A549 (cell line): ENCODE data around the gene TLR2. TPM values are rescaled to one million over a fixed set of nuclear protein-coding genes. Genes with fewer than 3 reads are reported as not detected.

Experiments used
- ATAC-seq, 2 experiments: fragments of 200-7000 bp in 1 of 2; fragments of >200 bp in 1 of 2; cut with Nextera tagmentation in 1 of 2; cut with Tn5 transposase in 1 of 2; 3 replicates each; pipeline versions ENCODE4 v1.8.0 to v1.9.1; 2018 to 2020; ENCODE audit warnings: mild to moderate bottlenecking in 1 of 2, moderate library complexity in 1 of 2
- CTCF ChIA-PET: fragments of 300-600 bp; sonication (Branson Sonifier 250); formaldehyde crosslinking; extraction: SDS; loops from one replicate; lab custom pipeline; 2021; ENCODE audit warnings: antibody characterized with exemption, inconsistent platforms; lab: Yijun Ruan, JAX
- POLR2A ChIA-PET: fragments of 350-600 bp; formaldehyde crosslinking; extraction: SDS; loops from one replicate; lab custom pipeline; 2021; ENCODE audit warnings: antibody characterized with exemption, inconsistent platforms; lab: Yijun Ruan, JAX
- DNase-seq, 2 experiments: peaks; one replicate each; pipeline versions ENCODE4 v3.0.0 to v3.0.0-alpha.2; 2011 to 2016; ENCODE audit warnings: low read depth in 1 of 2, low spot score in 1 of 2
- FAIRE-seq: peaks from 2 replicates; lab custom pipeline; 2011; peaks lifted over from hg19 to GRCh38; lab: Jason Lieb, UNC
- H3K27ac ChIP-seq, 2 experiments: fragments of >200 bp; sonication (Bioruptor Twin); formaldehyde crosslinking; 3 replicates each; pipeline ENCODE4 v1.5.1; 2016 to 2017
- H3K4me1 ChIP-seq: fragments of >200 bp; sonication (Bioruptor Twin); formaldehyde crosslinking; 3 replicates; pipeline ENCODE4 v1.6.1; 2016
- H3K4me2 ChIP-seq: fragments of >200 bp; sonication (Bioruptor Twin); formaldehyde crosslinking; 3 replicates; pipeline ENCODE4 v1.6.1; 2016
- H3K4me3 ChIP-seq: fragments of >200 bp; sonication (Bioruptor Twin); formaldehyde crosslinking; 3 replicates; pipeline ENCODE4 v1.5.1; 2016
- H3K9me3 ChIP-seq: fragments of >200 bp; sonication (Bioruptor Twin); formaldehyde crosslinking; 3 replicates; pipeline ENCODE4 v1.6.1; 2016
- BCL3 ChIP-seq: fragments of >200 bp; sonication (Bioruptor Twin); formaldehyde crosslinking; IDR thresholded peaks from 3 replicates; pipeline ENCODE4 v1.6.1; 2016
- CBX2 ChIP-seq: fragments of 200-600 bp; sonication (generic); IDR thresholded peaks from 2 replicates; pipeline ENCODE4 v1.6.1; 2016; ENCODE audit warnings: low read depth, mild to moderate bottlenecking, borderline replicate concordance
- CBX8 ChIP-seq: fragments of 200-600 bp; sonication (generic); IDR thresholded peaks from 2 replicates; pipeline ENCODE4 v1.6.1; 2016
- ELK1 ChIP-seq: fragments of 150-350 bp; IDR thresholded peaks from 2 replicates; pipeline ENCODE4 v1.6.1; 2014; ENCODE audit warnings: low read depth, mild to moderate bottlenecking, low read length
- ESRRA ChIP-seq: fragments of 150-350 bp; IDR thresholded peaks from 2 replicates; pipeline ENCODE4 v1.6.1; 2014; ENCODE audit warnings: mild to moderate bottlenecking, low read length, borderline replicate concordance
- HOXB13 ChIP-seq: fragments of 250-450 bp; sonication (Bioruptor Pico); IDR thresholded peaks from 2 replicates; pipeline ENCODE4 v1.5.0; 2020; ENCODE audit warnings: low read depth, mild to moderate bottlenecking, moderate library complexity
- MAFK ChIP-seq: fragments of 450-650 bp; IDR thresholded peaks from 2 replicates; pipeline ENCODE4 v1.6.1; 2014; ENCODE audit not compliant: partially characterized antibody
- PBX3 ChIP-seq: IDR thresholded peaks from 2 replicates; pipeline ENCODE4 v1.6.1; 2012
- PHF8 ChIP-seq: fragments of 200-600 bp; sonication (generic); IDR thresholded peaks from 2 replicates; pipeline ENCODE4 v1.6.1; 2016; ENCODE audit warnings: low read depth, mild to moderate bottlenecking, antibody characterized with exemption, moderate library complexity, borderline replicate concordance
- RNF2 ChIP-seq: fragments of 200-600 bp; sonication (generic); IDR thresholded peaks from 2 replicates; pipeline ENCODE4 v1.6.1; 2016; ENCODE audit warnings: low read depth, mild to moderate bottlenecking, antibody characterized with exemption, moderate library complexity, borderline replicate concordance
- SREBF2 ChIP-seq: fragments of 450-650 bp; IDR thresholded peaks from 2 replicates; pipeline ENCODE4 v1.6.1; 2014; ENCODE audit warnings: mild to moderate bottlenecking, moderate library complexity
- ZC3H11A ChIP-seq: fragments of 450-650 bp; IDR thresholded peaks from 2 replicates; pipeline ENCODE4 v1.6.1; 2014; ENCODE audit warnings: antibody characterized with exemption, mild to moderate bottlenecking
- WGBS: methylation state at CpG from one replicate; pipeline ENCODE4 v1.1.6; 2017; ENCODE audit errors: missing lambda C conversion rate; 5-methylcytosine and 5-hydroxymethylcytosine counted together
- polyA plus RNA-seq, 4 experiments: library from polyadenylated mRNA; depleted of rRNA in 3 of 4; stranded (reverse); fragments of >200 nt; fragmentation: RNase III in 1 of 4; extraction: RNeasy Plus Mini Kit Qiagen cat#74134 plus additional on column Dnase treatment in 1 of 4; gene quantifications; 2 replicates in 3 of 4; 3 replicates in 1 of 4; pipeline ENCODE4 v1.2.3, GENCODE V29; 2011 to 2017
- TF ChIP-seq, protein P1 (sequence below): fragments of 200-600 bp; sonication (generic); IDR thresholded peaks from 2 replicates; pipeline ENCODE4 v1.6.1; 2016; ENCODE audit warnings: antibody characterized with exemption, mild to moderate bottlenecking, moderate library complexity
- TF ChIP-seq, protein P2 (sequence below): fragments of 450-650 bp; IDR thresholded peaks from 2 replicates; pipeline ENCODE4 v1.6.1; 2014; ENCODE audit warnings: antibody characterized with exemption
- TF ChIP-seq, protein P3 (sequence below): IDR thresholded peaks from 2 replicates; pipeline ENCODE4 v1.6.1; 2012

TLR2 gene
- polyA plus RNA-seq, 2 of the 4 experiments (the other 2 are of a cell fraction): 0.14 TPM; not detected in 1

GRCh38 chr4:153747406-153747955, 63.4 kb downstream of the TLR2 start (continued):
- TF ChIP-seq, protein P1, sequence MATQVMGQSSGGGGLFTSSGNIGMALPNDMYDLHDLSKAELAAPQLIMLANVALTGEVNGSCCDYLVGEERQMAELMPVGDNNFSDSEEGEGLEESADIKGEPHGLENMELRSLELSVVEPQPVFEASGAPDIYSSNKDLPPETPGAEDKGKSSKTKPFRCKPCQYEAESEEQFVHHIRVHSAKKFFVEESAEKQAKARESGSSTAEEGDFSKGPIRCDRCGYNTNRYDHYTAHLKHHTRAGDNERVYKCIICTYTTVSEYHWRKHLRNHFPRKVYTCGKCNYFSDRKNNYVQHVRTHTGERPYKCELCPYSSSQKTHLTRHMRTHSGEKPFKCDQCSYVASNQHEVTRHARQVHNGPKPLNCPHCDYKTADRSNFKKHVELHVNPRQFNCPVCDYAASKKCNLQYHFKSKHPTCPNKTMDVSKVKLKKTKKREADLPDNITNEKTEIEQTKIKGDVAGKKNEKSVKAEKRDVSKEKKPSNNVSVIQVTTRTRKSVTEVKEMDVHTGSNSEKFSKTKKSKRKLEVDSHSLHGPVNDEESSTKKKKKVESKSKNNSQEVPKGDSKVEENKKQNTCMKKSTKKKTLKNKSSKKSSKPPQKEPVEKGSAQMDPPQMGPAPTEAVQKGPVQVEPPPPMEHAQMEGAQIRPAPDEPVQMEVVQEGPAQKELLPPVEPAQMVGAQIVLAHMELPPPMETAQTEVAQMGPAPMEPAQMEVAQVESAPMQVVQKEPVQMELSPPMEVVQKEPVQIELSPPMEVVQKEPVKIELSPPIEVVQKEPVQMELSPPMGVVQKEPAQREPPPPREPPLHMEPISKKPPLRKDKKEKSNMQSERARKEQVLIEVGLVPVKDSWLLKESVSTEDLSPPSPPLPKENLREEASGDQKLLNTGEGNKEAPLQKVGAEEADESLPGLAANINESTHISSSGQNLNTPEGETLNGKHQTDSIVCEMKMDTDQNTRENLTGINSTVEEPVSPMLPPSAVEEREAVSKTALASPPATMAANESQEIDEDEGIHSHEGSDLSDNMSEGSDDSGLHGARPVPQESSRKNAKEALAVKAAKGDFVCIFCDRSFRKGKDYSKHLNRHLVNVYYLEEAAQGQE: no peak

GRCh38 chr4:153748378-153748777, 64.3 kb downstream of the TLR2 start:
- H3K4me3 ChIP-seq: no peak overlapping the region
- ChIA-PET POLR2A (no interaction called here), CTCF (interaction anchor here (1.8 to 3.0 kb wide), 3 partner anchors 10 to 113 kb away, joined by 4 to 15 read pairs (median 9); no protein-coding TSS in a partner anchor)
- FAIRE-seq (no peak), DNase-seq (peak in 1 of 2 experiments; percentile 5), ATAC-seq (peak; percentile 69 to 80; a peak in 5 of 6 replicates)
- H3K9me3 ChIP-seq: no peaks in the 10 kb centered on the region
- 5% methylated on average over 6 of the region's 6 CpGs for WGBS
- no peak overlapping the region for H3K4me2 ChIP-seq
- no peaks in the 10 kb centered on the region for H3K4me1 ChIP-seq
- TF ChIP-seq HOXB13 (CRISPR knock-in tag): no peak
- no peak for TF ChIP-seq RNF2
- TF ChIP-seq, protein P2, sequence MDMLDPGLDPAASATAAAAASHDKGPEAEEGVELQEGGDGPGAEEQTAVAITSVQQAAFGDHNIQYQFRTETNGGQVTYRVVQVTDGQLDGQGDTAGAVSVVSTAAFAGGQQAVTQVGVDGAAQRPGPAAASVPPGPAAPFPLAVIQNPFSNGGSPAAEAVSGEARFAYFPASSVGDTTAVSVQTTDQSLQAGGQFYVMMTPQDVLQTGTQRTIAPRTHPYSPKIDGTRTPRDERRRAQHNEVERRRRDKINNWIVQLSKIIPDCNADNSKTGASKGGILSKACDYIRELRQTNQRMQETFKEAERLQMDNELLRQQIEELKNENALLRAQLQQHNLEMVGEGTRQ: no peak
- no peak for TF ChIP-seq ZC3H11A
- no peak for TF ChIP-seq ESRRA
- TF ChIP-seq PBX3: no peak
- TF ChIP-seq MAFK: no peak
- TF ChIP-seq, protein P3, sequence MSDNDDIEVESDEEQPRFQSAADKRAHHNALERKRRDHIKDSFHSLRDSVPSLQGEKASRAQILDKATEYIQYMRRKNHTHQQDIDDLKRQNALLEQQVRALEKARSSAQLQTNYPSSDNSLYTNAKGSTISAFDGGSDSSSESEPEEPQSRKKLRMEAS: no peak
- no peak for TF ChIP-seq SREBF2
- TF ChIP-seq CBX2: no peak
- no peak for TF ChIP-seq PHF8
- no peak for TF ChIP-seq ELK1
- no peak for TF ChIP-seq CBX8
- no peak for TF ChIP-seq BCL3
- no peak overlapping the region for H3K27ac ChIP-seq
